OCI-LY7 (cell line): ENCODE measurements around the gene CHRNG.

Experiments used
- CTCF ChIP-seq: fragments of 200-600 bp; sonication (generic); conservative IDR thresholded peaks from 2 replicates; pipeline ENCODE4 v1.5.1; 2014; ENCODE audit warnings: mild to moderate bottlenecking, antibody characterized with exemption, low read length, moderate library complexity, mixed read lengths
- EZH2phosphoT487 ChIP-seq: fragments of 200-600 bp; sonication (generic); IDR thresholded peaks from 2 replicates; pipeline ENCODE4 v1.6.1; 2018; ENCODE audit warnings: low read depth, borderline replicate concordance, mild to moderate bottlenecking, mixed run types, antibody characterized with exemption, low read length, moderate library complexity, mixed read lengths

GRCh38 chr2:232549655-232550353, 10.3 kb downstream of the CHRNG start:
- no peak for TF ChIP-seq CTCF
- TF ChIP-seq EZH2phosphoT487 = no peak
